ENCODE measurements around the gene RBM46.

The RBM46 gene

DNA sequence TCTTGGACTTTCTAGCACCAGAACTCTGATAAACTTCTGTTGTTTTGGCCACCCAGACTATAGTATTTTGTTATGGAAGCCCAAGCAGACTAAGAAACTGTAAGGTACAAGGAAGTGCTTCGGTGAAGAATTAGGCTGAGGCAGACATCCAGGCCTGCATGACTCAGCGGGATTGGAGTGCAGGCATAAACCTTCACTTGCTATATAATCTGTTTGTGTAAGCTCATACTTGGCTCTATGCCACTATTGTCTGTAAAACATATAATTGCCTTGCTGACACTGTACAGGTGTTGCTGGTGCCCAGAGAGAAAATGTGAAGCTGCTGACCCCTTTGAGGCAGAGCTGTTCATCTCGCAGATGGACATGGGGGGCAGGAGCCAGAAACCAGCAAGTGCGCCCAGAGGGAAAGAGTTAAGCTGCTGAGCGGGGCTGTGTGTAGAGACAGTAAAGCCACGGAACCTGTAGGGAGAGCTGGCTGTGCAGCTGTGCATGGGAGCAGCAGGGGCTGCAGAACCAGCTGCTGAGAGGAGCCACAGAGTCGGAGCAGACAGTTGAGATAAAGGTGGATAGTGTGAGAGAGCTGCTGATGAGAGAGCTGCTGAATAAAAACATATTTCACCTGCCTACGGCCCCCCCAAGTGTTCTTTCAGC lies 96.2 kb downstream of the RBM46 start:
- no peak overlapping the region for H3K4me3 Mint-ChIP-seq
- peaks cover 6% of the 10 kb centered on the region for H3K9me3 Mint-ChIP-seq
- no peak for ATAC-seq
- no peaks in the 10 kb centered on the region for H3K36me3 Mint-ChIP-seq
- no peaks in the 10 kb centered on the region for H3K4me1 Mint-ChIP-seq
- no peak overlapping the region for H3K27ac Mint-ChIP-seq
- peaks cover 13% of the 10 kb centered on the region for H3K27me3 Mint-ChIP-seq
